GM18508 (cell line): ENCODE results near the gene ANKS3.

Source experiments
- ATAC-seq: cut with Tn5 transposase; IDR thresholded peaks from one replicate; pipeline ENCODE4 v1.9.1; 2021; ENCODE audit warnings: moderate number of reproducible peaks; ENCODE audit not compliant: insufficient read depth, unreplicated experiment

ANKS3 gene

DNA sequence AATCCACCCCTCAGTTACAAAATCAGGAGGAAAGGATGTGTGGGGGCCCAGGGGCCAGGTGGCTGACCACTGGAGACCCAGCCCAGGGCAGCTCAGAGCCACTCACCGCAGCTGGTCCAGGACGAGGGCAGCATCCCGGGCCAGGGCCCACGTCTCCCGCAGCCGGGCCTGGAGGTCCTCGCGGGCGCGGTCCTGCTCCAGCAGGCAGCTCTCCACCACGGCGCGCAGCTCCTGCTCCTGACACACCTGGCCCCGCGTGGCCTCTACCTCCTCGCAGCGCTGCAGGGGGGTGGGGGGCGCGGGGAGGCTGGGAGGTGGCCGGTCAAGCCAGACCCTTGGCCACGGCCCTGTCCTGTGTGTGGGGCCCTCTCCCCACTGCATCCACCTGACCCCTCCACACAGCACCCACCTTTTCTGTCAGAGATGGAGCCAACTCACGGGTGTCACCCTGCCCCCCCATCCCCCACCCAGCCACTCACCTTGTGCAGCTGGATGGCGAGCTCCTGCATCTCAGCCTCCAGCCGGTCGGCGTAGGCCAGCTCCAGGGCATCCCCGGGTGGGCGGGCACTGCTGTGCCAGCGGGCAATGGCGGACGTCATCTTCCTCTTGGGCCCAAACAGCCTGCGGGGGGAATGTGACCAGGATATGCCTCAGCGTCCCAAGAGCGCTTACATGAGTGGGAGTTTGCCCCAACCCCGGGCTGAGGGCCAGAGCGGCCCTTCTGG is 35.6 kb downstream of the ANKS3 start:
- no peak for ATAC-seq

GRCh38 chr16:4697848-4698291 is 36.2 kb downstream of the ANKS3 start:
- no peak for ATAC-seq

- no peak for ATAC-seq
These were observed 36.9 kb downstream of the ANKS3 start for GRCh38 chr16:4696905-4697847.

- ATAC-seq, result no peak
These were observed 37.7 kb downstream of the ANKS3 start for GRCh38 chr16:4696172-4696904.

DNA sequence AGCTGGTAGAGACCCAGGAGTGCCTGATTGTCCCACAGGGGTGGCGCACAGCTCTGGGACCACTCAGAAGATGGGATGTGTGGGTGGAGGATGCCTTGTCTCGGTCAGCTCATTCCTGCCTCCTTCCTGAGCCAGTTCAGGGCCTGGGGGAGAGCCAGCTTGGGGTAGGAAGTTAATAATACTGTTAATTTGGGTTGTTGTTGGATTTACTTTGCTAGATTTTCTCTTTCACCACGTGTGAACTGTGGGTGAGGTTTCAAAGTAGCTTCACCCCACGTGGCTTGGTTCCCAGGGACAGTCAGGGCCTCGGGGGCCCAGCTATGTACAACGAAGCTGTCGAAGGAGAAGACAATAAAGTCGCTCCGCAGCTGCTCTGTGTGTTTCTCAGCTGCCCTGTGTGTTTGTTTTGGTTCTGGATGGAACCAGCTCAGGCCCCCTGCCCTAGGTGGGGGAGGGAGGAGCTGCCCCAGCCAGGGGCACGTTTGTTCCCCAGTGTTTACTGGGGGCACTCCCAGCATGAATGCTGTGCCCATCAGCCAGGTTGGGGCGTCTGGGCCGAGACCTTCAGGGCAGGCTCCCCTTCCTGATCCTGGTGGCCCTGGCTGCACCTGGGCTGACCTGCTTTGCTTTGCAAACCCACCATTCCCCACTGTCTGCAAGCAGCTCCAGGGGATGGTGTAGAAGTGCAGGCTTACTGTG is 38.4 kb downstream of the ANKS3 start:
- no peak for ATAC-seq

DNA sequence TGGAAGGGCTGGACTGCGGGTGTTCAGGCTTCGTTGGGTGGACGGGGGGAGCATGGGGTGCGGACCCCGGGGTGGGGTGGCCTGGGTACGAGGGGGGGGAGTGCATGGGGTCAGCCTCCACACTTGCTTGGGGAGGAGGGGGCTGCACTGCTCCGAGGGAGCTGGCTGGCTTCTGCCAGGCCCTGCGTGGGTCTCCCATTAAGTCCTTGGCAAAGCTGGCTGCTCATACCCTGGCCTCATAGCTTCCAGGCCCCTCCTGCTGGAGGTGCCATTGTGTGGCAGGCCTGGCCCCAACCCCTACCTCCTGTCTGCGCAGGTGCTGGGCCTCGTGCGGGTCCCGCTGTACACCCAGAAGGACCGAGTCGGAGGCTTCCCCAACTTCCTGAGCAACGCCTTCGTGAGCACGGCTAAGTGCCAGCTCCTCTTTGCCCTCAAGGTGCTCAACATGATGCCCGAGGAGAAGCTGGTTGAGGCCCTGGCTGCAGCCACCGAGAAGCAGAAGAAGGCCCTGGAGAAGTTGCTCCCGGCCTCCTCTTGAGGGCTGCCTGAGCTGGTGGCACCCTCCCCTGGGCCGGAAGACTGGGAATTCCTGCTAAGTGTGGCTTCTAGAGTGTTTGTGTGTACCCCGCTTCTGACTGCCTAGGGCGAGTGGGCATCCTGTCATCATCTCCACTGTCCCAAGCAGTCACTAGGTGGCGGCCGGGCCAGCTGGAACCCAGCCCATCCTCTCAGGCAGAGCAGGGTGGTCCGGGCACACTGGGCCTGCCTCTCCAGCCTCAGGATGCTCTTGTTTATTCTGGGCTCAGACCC is 39.2 kb downstream of the ANKS3 start:
- ATAC-seq, result no peak

DNA sequence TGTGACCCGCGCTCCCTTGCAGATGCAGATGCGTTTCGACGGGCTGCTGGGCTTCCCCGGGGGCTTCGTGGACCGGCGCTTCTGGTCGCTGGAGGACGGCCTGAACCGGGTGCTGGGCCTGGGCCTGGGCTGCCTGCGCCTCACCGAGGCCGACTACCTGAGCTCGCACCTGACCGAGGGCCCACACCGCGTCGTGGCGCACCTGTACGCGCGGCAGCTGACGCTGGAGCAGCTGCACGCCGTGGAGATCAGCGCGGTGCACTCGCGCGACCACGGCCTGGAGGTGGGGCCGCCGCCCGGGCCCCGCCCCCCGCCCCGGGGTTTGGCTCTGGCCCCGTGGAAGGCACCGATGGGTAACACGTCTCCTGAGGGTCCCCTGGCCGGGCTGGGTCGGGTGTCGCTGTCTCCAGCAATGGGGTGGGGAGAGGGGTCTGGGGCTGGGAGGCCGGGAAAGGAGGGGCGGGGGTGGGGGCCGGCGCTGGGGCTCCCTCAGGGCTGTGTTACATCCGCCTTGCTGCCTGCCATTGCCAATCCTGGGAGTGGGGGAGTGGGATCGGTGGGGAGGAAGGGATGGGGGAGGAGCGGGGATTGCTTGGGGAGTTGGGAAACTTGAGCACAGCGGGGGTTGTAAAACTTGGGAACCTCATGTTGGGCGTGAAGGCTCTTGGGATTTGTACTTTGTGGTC is 40.0 kb downstream of the ANKS3 start:
- ATAC-seq, result no peak

DNA sequence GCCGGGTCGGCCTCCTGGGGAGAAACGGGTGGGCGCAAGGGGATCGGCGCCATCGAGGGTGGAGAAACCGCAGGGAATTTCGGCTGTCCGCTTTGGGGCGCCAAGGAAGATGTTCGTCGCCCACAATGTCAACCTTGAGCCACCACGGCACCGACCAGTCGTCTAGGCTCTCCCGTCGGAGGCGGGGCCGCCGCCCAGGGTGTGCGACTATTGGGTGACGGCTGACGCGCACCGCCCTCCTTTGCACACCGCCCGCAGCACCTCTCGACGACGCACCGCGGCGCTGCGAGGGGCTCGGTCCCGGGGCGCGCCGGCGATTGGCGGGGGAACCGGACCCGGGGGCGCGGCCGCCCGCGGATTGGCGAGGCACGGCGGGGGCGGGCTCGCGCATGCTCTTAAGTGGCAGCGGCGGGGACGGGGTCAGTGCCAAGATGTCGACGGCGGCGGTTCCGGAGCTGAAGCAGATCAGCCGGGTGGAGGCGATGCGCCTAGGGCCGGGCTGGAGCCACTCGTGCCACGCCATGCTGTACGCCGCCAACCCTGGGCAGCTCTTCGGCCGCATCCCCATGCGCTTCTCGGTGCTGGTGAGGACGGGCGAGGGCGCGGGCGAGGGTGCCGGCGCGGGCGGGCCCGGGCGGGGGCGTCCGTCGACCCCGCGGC is 40.6 kb downstream of the ANKS3 start, which contains the start of gene NUDT16L1:
TSS of gene NUDT16L1 (plus strand) at position 267 of the 660 bp plus-strand sequence. CDS start at position 432, 165 bp downstream.
- ATAC-seq, result peak; percentile 75

DNA sequence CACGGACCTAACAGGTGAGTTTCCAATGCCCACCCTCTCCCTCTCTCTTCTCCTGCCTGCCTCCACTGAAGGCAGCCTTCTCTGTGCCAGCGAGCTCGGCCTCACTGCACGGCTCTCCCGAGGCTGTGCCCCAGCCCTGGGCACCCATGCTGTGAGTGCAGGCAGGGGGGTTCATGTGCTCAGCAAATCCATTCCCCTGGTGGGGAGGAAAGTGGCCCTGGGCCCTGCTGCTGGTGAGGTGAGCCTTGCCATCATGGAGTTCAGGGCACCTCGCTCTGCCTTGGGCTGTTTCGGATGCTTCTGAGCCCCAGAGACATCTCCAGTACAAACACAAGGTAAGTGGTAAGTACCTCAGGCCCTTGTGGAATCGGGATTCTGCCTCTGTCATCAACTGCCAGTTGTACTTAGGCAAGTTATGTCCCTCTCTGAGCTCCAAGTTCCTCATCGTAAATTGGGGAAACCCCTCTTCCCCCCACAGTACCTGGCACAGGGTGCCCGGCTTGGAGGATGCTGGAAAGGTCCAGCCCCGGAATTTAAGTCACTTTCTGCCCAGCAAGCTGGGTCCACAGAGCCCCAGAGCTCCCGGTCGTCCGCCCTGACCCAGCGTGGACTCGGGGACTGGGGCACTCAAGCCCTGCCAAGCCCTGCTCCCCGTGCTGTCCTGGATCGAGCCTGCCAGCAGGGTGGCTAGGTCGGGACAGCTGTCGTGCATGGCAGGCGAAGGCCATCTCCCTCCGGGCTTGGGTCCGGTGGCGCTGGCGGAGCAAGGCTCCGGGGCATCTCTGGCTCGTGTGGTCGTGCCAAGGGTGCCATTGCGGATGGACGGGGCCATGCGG is 41.4 kb downstream of the ANKS3 start:
- peak; percentile 15 for ATAC-seq

DNA sequence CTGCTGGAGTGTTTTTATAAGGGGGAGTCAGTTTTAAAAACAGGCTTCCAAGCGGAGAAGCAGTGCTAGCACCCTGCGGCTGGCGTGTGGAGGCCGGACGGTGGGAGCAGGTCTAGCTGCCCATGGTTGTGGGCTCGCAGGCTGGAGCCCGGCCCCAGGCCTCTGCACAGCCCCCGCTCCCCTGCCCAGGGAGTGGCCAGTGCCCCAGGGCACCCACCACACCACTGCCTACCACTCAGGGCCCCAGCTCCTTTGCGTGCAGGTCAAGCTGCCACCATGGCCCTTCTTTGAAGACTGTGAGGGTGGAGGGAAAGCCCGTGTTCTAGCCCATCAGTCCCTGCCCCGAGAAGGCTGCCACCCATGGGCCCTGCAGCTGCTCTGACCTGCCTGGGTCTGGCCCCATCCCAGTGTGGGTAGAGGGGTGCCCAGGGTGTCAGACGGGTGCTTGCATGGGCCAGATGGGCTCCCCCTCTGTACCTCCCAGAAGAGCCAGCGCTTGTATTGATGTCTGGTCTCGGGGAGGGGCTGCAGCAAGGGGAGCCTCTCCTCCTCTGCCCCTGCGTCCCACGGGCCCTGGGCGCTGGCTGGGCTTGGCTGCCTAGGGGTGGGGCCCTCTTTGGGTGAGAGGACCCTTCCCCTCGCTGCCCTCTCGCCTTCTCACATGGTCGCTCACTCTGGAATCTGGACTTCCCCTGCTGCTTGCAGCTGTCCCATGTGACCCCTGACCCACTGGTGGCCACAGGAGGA is 42.2 kb downstream of the ANKS3 start:
- ATAC-seq, result no peak

DNA sequence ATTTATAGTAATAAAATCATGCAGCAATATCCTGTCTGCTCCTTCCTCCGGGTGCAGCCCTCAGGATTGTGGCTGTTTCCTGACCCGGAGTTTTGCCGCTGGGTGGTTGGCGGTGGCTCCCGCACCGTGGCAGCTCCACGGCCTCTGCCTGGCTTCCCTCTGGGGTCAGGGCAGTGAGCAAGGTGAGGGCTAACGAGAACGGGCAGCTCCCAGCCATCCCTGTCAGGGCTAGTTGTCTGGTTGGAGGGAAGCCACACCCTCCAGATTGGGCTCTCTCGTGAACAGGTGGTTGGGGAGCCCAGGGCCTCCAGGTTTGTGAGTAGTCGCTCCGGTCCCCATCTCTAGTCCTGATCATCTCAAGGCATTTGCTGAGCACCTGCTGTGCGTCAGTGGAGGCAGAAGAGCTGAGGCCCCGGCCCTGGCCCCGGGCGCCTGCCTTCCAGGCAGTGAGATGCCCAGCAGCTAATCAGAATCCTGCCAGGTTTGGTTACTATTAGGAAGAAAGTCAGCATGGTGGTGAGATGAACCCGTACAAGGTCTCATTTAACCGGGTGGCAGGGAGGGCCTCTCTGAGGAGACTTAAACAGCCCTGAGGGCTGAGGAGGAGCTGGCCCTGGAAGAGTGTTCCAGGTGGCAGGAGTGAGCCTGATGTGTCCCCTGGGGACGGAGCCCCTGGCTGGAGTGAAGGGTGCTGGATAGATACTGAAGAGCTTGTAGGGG is 43.0 kb downstream of the ANKS3 start:
- ATAC-seq, result no peak

DNA sequence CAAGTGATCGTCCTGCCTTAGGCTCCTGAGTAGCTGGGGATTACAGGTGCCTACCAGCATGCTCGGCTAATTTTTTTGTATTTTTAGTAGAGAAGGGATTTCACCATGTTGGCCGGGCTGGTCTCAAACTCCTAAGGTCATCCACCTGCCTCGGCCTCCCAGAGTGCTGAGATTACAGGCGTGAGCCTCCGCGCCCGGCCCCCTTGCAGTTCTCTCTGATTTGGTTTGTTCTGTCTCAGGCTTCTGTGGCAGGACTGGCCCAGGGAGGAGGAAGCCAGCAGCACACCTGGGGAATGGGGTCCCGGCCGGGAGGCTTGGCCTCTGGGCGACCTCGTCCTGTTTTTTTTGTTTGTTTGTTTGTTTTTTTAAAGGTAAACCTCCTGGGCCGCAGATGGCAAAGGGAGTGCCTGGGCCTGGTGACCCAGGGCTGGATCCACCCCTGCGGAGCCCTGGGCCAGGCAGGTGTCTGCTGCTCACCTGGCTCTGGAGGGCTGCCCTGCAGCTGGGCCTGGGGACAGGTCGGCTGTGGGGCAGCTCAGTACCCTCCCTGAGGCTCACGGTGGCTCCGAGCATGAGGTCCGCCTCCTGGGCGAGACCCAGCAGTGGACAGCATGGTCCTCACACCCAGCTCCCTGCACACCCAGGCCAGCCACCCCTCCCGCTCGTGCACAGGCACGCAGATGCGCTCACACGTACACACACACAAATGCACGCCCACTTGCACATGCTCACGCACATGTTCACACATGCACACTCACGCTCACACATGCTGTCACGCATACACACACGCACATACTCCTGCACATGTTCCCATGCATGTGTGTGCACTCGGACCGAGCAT is 44.0 kb downstream of the ANKS3 start:
- no peak for ATAC-seq

- ATAC-seq, result no peak
These were observed 44.9 kb downstream of the ANKS3 start for GRCh38 chr16:4689091-4689671.

- no peak for ATAC-seq
These were observed 45.4 kb downstream of the ANKS3 start for GRCh38 chr16:4688674-4689045.
